NCI-H2196 treated with DMSO at 0.1 percent for 48 hours (cell line): ENCODE data around the gene GIMAP8.

ENCODE experiments used
- DNase-seq: peaks from one replicate; lab custom pipeline; 2025; ENCODE audit not compliant: unreplicated experiment; lab: John Stamatoyannopoulos, UW

Gene GIMAP8

DNA sequence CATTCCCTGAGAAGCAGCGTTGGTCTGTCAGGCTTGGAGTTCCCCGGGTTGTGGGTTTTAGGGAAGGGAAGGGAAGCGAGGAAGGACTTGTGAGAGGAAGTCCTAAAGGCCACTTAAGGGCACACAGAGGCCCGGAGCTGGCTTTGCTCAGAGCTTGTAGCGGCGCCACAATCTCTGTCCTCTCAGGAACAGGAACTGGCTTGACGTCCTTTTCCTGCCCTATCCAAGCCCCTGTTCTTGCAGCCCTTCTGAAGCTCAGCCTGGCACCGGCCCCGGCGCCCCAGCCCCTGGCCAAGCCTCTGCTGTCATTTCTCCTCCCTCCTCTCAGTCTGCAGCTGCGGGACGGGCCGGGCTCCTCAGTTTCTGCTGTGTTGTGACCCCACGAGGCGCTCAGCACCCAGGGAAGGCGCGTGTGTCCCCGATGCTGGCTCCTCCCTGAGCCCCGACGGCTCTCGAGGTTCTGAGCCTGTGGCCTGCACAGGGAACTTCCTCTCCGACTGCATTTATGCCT, at the start of gene GIMAP8:
GIMAP8 (plus strand) TSS at position 140 of the 511 bp plus-strand sequence. CDS start 16,069 bp downstream, outside the sequence.
- DNase-seq, result no peak

DNA sequence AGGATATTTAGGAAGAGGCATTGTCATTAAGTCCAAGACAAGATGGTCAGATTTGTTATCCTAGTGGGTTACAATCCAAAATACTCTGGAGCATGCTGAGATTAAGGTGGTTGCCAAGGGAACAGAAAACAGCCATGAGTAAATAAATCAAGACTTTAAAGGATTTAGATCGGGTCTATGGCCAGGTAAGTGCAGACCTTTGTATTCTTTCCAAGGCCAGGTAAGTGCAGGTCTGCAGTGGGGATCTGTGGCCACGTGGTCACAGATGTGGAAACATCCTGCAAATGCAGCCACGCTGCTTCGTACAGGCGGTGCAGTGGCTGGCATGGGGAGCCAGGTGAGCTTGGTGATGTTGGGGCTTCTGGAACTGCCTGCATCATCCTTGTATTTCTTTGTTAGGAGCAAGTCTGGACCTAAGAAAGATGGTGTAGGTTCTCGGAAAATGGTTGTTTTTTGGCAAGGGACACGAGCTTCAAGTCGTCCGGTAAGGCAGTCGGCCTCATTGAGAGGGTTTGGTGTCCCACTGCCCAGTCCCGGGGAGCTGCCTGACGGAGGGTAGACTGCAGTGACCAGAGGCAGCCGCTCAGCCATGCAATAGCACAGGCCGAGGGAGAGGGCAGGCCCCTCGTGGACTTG, 49.5 kb upstream of the GIMAP8 start:
- no peak for DNase-seq

DNA sequence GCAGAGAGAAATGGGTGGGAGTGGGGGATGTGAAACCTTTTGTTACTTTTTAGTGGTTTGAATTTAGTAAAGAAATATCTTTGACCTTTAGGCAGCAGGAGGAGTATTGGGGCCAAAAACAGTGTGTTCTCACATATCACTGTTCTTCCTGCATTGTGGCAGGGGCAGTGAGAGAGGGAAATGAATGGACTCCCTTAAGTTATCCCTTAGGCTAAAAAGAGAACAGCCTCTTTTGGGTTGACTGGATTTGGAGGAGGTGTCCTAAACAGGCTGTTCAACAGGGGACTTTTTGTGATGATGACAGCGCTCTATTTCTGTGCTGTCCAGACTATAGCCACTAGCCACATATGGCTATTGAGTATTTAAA, 49.0 kb upstream of the GIMAP8 start:
- DNase-seq, result no peak

DNA sequence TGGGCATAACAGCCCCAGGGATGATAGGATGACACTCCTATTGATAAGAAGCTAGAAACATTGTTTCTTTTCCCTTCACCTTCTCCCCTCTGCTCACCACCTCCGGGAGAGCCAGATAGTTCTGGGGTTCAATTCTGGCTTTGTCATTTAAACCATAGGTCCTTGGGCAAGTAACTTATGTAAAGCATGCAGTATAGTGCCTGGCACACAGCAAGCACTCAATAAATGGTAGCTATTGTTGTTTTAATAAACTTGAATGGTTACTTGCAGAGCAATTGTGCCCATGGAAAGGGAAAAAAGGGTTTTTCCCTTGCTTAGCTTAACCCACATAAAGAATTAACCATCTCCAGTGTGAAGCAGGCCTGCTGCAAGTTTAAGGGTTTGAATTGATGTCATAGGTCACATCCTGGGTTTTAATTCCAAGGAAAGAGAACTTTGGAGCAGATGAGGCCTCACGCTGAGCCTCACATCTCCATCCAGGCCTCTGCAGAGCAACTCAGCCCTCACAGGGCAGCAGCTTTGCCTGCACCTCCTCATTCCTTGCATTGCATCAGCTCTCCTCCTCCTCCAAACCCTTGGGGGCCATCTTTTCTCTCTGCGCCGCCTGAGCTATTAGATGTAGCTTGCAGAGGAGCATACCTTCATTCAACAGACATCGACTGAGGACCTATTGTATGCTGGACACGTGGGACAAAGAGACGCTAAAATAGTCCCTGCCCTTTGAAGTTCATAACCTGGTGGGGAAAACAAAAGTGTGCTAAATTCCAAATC, 48.4 kb upstream of the GIMAP8 start:
- DNase-seq, result no peak

GRCh38 chr7:150402671-150403321, 47.6 kb upstream of the GIMAP8 start:
- DNase-seq, result no peak

GRCh38 chr7:150403376-150404171, 46.9 kb upstream of the GIMAP8 start:
- DNase-seq, result no peak

GRCh38 chr7:150404172-150404804, 46.1 kb upstream of the GIMAP8 start:
- DNase-seq, result no peak

GRCh38 chr7:150404805-150405583, 45.4 kb upstream of the GIMAP8 start:
- DNase-seq, result peak; percentile 61

DNA sequence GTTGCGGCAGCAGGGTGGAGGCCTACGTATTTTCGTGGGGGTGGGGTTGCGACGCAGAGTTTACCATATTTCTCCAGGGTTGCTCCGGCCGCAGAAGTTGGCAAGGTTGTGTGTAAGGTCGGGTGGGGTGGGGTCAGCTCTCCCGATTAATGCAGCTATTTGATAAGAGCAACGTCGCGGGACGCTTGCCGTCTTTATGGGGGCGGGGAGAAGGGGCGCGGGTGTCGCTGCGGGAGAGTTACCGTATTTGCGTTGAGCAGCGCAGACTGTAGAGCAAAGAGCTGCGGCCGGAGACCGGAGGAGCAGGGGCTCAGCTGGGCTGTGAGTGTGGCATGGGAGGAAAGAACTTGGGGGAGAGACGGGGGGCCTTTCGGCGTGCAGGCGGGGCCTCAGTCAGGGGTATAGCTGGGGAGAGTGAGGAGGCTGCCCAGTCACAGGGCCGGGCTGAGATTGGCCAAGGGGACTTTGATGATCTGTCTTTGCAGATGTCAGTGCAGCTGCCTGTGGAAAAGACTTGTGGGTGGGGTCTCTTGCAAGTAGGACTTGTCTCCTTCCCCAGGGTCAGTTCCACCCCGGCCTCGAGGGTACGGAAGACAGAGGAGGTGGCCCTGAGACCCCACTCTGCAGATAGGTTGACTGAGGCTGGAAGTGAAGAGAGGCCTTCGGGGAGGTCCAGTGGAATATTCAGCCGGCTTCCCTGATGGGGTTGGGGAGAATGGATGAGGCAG, 44.7 kb upstream of the GIMAP8 start:
- no peak for DNase-seq

- no peak for DNase-seq
Measured at GRCh38 chr7:150406312-150406566, 44.2 kb upstream of the GIMAP8 start.

DNA sequence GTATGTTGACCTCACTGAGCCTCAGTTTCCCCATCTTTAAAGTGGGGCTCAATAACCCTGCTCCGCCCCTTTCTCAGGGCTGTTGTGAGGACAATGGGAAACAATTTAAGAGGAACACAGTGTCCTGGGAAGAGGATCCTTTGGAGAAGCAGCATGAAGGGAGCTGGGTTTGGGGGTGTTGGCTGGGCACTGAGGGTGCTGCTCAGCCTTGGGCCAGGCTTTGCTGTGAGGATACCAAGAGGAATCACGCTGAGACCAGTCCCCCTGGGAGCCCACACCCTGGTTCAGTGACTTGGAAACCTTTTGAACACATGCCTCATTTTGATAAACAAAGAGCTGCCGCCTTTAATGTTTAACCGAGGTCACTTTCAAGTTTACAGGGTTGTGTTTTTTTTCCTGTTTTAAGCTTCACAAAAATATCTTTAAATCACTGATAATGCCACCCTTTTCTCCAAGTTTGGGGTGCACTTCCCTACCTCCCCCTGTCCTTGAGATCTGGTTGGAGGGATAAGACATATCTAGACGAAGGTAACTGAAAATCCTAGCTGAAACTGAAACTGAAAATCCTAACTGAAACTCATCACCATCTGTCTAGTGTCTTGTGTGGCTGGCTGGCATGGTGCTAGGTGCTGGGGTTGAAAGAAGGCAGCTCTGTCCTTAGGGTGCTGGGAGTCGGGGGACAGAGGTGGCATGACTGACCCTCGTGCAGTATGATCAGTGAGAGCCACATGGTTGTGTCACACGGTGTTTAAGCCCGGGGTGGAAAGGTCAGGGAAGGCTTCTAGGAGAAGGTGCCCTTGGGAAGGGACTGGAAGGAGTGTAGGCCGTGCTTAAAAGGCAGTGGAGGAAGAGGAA, 43.6 kb upstream of the GIMAP8 start:
- DNase-seq, result no peak

GRCh38 chr7:150407588-150408392, 42.6 kb upstream of the GIMAP8 start:
- DNase-seq, result no peak

DNA sequence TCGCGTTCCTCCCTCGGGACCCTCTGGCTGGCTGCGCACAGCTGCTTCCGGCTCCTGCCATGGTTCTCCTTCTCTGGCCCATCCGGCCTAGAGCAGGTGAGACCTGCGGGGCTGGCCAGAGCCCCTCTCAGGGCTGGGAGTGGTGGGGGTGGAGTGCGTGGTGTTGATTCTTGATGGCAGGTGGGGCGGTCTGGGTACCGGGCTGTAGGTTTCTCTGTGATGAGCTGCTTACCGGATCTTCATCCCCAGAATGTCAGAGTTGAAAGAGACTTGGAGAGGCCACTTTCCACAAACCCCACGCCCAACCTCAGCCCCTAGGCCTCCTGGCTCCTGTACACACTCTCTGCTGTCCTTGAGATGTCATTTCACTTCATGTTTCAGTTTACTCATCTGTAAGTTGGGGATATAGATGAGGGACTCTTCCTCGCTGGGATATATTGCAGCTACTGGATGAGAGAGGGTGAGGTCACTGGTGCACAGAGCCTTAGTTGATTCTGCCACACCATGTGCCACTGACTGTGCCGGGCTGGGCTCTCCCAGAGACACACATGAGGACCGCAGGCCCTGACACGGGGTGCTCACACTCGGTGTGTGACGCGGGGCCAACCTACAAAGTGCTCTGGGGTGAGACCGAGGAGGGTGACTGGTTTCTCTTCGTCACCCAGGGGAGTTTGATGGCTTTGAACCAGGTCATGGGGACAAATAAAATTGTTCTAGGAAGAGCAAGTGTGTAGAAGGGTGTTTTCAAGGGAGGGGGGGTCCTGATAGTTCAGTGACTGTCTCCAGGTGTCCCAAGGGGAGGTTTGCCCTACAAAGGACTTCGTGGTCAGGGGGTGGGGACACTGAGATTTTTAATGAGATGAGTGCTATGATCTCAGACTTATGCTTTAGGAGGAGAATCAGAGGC, 41.8 kb upstream of the GIMAP8 start:
- DNase-seq, result no peak

DNA sequence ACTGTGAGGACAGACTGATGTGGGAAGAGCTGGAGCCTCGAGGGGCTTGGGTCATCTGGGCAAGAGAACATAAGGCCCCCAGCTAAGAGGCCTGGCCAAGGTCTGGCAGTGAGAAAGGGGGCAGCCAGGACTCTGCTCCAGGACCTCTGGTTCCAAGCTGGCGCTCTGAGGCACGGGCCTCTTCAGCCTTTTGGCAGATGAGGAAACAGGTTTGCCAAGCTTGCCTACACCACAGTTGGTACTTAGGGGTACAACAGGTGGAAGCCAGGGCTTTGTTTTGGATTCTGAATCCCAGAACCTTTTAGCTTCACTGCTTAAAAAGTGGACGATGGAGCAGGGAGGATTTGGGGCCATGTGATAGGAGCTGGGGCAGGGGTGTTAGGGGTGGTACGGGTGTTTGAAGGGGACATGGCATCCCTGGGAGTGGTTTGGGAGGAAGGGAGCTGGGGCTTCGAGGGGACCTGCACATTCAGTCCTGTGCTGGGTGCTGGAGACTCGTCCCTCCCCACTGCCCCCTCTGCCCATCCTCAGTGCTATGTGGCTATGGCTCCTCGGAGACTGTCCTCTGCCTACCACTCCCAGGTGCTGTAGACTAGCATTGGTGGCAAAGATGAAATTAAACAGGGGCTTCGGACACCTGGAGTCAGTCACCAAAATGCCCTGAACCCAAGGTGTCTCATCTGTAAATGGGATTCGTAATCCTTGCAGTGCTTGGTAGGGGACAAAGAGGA, 41.0 kb upstream of the GIMAP8 start:
- DNase-seq, result no peak

DNA sequence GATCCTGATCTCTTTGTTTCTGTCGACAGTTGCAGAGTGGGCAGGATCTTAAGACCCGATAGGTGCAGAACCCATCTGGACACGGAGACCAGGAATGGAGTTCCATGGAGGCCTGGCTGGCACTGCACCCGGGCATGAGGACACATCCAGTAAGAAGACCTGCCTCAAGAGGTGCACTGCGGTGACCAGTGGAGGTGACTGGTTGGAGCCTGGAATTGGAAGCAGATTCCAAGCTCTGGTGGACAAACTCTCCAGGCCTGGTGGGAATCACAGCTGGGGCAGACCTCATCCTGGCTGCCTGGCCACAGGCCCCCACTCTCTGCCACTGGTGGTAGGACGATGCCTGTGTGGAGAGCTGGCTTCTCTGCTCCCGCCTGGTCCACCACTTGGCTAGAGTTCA, 40.3 kb upstream of the GIMAP8 start:
- DNase-seq, result no peak

- DNase-seq, result no peak
Measured at GRCh38 chr7:150410680-150411346, 39.6 kb upstream of the GIMAP8 start.
